Astrocyte of the cerebellum (primary cell): ENCODE results near the gene MEGF11.
A peak's percentile ranks its signal among the peaks of the same experiment; 100 is the strongest.

Experiments
- DNase-seq: peaks from one replicate; pipeline ENCODE4 v3.0.0-alpha.2; 2011; ENCODE audit warnings: low read depth
- H3K4me3 ChIP-seq: 2 replicates; pipeline ENCODE4 v1.5.1; 2011; ENCODE audit warnings: mild to moderate bottlenecking, low read depth, low read length, moderate library complexity
- CTCF ChIP-seq: IDR thresholded peaks from 2 replicates; pipeline ENCODE4 v1.5.1; 2012; ENCODE audit warnings: low read length, low read depth, moderate library complexity, mild to moderate bottlenecking; ENCODE audit errors: missing control alignments
- in situ Hi-C: cut with HindIII; loops from 2 replicates; pipeline ENCODE4 v1.10.0; 2017; ENCODE audit warnings: low sequenced_read_pairs

The MEGF11 gene

DNA sequence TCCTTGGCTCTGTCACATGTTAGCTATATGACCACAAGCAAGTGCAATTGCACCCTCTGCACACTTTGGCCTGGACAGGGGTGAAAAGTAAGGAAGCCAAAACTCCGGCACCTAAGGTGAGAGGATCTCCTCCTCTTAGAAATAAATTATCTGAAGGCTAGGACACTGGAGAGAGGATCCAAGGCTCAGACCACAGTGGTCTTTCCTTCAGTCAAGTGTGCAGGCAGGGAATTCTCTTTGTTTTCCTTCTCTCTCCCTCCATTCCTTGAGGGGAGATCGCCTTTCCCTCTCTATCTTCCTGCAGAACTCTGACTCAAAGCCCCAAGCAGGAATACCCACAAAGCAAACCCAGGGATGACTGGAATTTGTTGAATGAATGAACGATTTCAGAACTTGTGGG lies 3.1 kb upstream of the MEGF11 start:
- H3K4me3 ChIP-seq = no peak overlapping the region
- in situ Hi-C loops = no loop called here
- TF ChIP-seq CTCF = no peak
- DNase-seq = no peak

DNA sequence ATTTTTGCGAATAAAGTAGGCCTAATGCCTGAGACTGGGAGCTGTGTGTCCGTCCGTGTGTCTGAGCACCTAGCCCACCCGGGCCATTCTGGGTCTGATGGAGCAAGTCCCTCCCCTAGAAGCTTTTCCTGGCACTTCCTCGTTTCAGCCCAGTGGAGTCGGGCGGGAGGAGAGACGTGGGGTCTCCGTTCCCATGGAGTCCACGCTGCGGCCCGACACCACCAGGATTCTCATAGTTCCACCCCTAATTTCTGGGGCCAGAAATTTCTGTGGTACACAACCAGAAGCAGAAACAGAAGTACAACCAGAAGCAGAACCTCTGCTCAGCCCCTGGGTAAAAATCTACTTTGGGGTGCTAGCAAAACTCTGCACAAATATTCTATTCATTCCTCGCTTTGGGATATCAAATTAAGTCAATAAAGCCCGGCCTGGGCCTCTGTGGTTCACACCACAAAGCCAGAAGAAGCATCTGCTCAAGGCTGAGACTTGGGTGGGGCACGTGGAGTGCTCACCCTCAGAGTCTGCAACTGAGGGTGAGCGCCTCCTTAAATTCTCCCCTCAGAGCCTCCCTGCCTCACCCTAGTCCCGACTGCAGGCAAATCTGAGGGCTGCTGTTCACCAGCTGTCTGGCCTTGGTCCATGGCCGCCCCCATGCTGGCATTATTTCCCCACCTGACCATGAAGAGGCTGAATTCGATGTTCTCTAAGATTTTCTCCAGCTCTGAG lies 1.6 kb upstream of the MEGF11 start:
- in situ Hi-C loops = no loop called here
- H3K4me3 ChIP-seq = no peak overlapping the region
- TF ChIP-seq CTCF = no peak
- DNase-seq = no peak

DNA sequence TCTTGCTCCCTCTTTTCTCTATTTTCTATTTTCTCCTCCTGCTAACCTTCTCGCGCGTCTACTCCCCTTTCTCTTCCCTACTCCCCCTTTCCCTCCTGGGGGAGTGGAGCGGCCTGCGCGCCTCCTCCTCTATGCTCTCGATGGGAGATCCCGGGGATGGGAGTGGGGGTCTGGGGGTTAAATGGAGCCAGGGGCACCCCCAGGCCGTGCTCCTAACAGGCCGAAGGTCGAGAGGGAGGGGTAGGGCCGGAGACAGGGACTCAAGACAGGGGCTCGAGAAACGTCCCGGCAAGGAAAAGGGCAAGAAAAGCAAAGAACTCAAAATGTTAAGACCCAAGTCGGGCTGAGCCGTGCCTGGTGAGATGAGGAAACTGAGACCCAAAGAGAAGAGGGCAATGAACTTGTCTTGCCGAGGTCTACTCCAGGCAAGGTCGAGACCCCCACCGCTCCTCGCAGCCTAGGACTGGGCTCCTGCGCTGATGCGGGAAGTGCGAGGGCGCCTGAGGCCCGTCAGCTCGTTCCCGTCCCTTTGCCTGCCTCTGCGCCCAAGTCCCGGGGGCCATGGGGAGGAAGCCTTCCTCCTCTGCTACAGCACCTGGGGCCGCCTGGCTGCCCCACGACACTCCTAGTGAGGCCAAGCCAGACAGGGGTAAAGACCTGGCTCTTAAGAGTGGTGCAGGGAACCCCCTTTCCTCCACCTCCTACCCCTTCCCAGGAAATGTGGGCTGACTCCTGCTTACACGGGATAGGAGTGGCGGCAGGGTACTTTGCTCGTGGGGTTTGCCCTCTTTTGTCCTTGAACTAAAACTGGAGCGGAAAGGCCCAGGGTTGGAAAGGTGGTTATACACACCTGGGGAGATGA lies 770 bp upstream of the MEGF11 start:
- in situ Hi-C loops = no loop called here
- H3K4me3 ChIP-seq = peak overlapping the region; percentile 37
- no peak for DNase-seq
- no peak for TF ChIP-seq CTCF

DNA sequence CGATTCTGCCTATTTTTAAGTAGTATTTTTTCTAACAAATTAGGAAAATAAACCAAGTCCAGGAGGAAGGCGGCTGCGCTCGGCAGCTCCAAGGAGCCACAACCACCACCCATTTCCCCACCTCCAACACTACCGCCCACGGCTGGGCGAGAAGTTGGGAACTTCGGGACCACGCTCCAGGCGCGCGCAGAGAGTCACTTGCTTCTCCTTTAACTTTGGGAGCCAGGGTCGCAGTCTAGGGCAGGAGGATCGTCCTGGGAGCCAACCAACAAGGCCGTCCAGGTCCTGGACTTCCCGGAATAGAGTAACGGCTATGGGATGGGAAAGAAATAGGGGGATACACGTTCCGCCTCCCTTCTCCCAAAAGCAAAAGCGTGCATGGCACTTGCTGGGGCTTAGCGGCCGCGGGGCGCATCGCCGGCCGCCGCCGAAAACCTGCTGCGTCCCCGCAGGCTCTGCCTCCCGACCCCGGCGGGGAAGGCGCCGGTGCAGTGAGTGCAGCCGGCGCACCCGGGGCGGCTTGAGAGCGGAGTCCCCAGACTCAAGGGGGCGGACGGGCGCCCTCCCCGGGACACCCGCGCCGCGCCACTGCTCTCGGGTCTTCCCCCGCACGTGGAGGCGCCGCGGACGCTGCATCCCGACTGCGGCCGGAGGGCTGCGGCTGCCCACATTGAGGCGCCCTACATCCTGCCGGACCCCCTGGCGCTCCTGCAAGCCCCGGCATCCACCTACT lies 699 bp downstream of the MEGF11 start:
- peak overlapping the region; percentile 37 for H3K4me3 ChIP-seq
- no peak for DNase-seq
- TF ChIP-seq CTCF = no peak
- in situ Hi-C loops = no loop called here

GRCh38 chr15:66251790-66252684 lies 1.5 kb downstream of the MEGF11 start:
- H3K4me3 ChIP-seq = peak overlapping the region; percentile 37
- DNase-seq = peak; percentile 8
- peak; percentile 83 for TF ChIP-seq CTCF
- in situ Hi-C loops = no loop called here
